GM19463 (cell line): ENCODE data around the gene CRYBG1.

Source experiments
- ATAC-seq: cut with Tn5 transposase; IDR thresholded peaks from one replicate; pipeline ENCODE4 v1.9.1; 2021; ENCODE audit warnings: mild to moderate bottlenecking, moderate library complexity; ENCODE audit not compliant: unreplicated experiment

Gene CRYBG1

DNA sequence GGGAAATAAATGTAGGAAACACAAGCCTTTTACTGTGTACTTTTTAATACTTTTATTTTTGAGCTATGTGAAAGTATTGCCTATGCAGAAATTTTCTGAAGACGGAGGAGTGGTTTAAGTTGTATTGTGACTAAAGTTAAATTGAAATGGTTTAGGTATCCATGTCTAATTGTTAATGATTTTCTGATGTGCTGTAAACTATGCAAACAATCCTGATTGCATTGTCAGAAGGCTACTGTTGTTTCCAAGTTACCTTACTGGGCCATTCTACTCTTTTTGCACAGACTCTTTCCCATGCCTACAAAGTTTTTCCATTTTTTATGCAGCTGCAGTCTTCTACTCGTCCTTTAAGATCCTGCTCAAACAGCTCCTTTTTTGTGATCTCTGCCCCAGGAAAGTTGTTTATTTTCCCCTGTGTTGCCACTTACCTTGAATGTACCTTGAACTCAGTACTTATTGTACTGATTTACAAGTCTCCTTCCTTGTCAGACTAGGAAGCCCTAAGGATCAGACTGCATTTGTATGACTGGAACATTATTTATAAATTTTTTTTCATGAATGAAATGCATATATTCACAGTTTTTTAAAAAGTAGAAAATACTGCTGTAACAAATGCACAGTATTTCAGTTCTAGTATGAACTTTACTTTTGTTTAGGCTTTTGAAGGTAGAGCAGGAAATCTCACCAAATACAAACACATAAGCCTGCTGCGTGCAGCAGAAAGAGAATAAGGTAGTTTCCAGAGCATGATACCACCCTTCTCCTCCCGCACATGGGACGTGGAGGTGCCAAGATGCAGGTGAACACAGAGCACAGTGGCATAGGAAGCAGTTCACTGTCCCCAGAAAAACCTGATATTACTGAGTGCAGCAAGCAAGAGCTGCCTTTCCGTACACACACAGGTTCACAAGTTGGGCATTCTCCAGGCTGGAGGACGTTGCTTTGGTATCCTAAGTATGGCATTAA is 97.8 kb downstream of the CRYBG1 start:
- no peak for ATAC-seq

DNA sequence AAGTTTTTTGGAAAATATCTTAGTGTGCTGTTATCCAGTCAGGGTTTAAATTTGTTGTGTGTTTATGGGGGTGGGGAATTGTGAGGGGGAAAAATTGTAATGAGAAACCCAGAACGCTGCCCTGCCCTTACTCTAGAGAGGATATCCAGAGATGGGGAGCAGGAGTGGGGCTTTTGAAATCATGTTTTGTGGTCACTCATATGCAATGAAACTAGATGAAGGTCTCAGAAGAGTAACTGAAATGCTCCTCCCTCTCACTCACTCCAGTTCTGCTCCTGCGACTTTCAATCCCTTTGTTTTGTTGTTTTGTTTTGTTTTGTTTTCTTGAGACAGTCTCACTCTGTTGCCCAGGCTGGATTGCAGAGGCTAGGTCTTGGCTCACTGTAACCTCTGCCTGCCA is 100.0 kb downstream of the CRYBG1 start:
- ATAC-seq: no peak

DNA sequence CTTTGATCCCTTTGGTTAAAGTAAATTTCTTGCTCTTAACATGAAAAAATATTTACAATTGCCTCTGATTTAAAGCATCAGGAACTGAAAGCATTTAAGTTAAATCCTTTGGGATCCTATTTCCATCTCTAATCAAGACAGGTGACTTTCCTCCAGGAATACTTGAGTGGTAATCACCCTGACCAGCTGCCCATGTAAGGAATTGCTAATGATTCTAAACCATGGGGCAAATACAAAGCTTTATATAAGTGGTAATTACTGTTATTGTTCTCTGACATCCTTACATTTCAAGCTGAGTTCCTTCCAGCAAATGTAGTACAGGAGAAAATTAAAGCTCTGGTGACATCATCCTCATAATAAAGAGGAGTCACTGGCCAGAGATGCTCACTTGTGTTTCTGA is 100.6 kb downstream of the CRYBG1 start:
- ATAC-seq: no peak

- ATAC-seq: no peak
Measured at GRCh38 chr6:106462923-106463557, 102.5 kb downstream of the CRYBG1 start.

DNA sequence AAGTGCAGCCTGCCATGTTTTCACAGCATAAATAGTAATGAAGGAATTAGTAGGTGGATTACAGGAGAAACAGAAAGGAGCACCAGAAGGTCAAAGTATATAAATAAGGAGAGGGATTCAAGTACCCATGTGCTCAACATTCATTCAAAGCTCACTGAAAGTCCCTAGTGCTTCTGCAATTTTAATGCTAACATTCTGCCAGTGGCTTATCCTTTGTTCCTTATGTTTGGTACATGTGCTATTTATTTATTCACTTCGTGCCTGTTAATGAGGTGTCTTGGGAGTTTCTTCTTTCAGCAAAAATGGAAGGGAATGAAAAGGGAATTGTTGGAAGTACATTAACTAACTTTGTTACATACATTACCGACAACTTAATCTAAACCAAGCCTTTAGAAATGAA is 105.7 kb downstream of the CRYBG1 start:
- no peak for ATAC-seq

GRCh38 chr6:106468935-106469334 is 108.4 kb downstream of the CRYBG1 start:
- no peak for ATAC-seq

GRCh38 chr6:106469882-106470281 is 109.4 kb downstream of the CRYBG1 start:
- ATAC-seq: no peak

DNA sequence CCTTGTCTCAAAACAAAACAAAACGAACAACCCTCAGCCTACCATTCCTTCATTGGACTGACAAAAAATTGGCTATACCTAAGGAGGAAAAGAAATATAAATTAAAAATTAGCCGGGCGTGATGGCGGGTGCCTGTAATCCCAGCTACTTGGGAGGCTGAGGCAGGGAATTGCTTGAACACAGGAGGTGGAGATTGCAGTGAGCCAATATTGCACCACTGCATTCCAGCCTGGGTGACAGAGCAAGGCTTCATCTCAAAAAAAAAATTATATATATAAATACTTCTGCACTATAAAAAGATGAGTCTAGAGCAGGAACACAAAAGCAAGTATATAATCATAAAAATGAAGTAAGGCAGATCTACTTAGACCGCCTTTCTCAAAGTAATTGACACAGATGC is 109.8 kb downstream of the CRYBG1 start:
- no peak for ATAC-seq

- ATAC-seq: no peak
Measured at GRCh38 chr6:106470811-106471210, 110.3 kb downstream of the CRYBG1 start.

GRCh38 chr6:106473812-106474211 is 113.3 kb downstream of the CRYBG1 start:
- ATAC-seq: no peak

DNA sequence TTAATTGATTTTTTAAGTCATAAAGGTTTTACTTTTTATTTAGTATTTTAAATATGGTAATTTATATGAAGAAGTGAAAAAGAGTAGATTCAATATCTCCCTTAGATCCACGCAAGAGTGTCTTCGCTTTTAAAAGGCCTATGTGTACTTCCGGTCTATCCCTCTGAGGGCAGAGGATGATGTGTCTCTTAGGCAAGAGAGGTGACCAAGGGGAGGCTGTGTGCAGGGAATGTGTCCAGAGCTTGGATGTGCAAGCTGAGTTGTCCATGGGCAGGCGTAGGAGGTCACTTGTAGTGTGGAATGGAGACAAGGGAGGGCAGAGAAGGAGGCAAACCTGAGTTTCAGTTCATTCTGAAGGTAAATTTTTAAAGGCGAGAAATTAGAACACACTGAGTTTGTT is 113.9 kb downstream of the CRYBG1 start:
- ATAC-seq: no peak

- no peak for ATAC-seq
Measured at GRCh38 chr6:106475284-106475683, 114.8 kb downstream of the CRYBG1 start.

DNA sequence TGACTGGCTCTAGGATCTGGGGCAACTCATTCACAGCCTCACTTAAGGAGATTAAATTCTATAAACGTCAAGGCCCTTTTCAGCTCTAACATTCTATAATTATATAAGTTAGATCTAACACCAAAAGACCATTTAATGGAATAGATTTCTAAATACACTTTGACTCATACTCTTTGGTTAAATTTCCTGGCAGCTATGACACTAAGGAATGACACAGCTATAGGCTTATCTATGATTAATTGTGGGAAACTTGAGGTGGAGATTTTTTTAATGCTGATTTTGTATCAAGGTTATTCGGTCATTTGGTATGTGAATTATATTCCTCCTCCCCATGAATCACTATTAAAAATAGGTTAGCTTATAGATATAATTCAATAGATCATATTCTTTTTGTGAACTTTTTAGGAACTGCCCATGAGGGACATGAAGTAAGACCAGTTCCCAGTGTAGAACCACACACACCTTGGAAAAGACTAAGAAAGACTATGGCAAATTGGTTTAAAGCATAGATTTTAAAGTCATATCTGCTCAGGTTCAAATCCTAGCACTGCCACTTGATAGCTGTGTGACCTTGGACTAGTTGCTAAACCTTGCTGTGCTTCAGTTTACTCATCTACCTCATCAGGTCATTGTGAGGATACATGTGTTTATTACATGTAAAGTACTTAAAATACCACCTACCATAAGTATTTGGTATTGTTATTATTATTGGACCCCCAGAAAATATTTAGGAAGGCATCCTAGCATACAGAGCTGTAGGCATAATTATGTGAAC is 116.0 kb downstream of the CRYBG1 start:
- no peak for ATAC-seq

DNA sequence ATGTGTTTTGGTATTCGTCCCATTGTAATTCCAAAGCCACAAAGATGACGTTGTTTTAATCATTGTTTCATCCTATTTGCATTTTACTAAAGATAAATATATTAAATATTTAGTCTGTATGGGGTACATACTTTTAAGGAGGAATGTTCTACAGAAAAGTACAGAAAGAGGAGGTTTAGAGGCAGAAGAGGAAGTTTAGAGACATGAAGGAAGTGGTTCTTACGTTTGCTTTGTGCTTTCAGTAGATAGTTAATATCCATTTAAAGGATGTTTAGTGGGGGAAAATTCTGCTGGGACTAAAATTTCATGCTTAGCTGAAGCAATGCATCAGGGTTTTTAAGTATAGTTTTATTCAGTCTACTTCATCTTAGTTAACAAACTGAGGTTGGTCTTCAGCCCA is 116.6 kb downstream of the CRYBG1 start:
- ATAC-seq: no peak

GRCh38 chr6:106477790-106478189 is 117.3 kb downstream of the CRYBG1 start:
- no peak for ATAC-seq

DNA sequence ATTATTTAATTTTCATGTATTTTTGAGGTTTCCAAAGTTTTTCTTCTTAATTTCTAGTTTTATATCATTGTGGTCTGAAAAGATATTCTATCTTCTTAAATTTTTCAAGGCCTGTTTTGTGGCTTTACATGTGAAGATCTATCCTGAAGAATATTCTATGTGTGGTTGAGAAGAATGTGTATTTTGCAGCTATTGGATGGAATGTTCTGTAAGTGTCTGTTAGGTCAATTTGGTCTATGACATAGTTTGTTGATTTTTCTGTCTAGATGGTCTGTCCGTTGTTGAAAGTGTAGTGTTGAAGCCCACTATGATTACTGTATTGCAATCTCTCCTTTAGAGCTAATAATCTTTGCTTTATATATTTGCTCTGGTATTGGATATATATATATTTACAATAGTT is 125.7 kb downstream of the CRYBG1 start:
- no peak for ATAC-seq

GRCh38 chr6:106488494-106489370 is 128.2 kb downstream of the CRYBG1 start:
- ATAC-seq: no peak

GRCh38 chr6:106490030-106490429 is 129.5 kb downstream of the CRYBG1 start:
- ATAC-seq: no peak

DNA sequence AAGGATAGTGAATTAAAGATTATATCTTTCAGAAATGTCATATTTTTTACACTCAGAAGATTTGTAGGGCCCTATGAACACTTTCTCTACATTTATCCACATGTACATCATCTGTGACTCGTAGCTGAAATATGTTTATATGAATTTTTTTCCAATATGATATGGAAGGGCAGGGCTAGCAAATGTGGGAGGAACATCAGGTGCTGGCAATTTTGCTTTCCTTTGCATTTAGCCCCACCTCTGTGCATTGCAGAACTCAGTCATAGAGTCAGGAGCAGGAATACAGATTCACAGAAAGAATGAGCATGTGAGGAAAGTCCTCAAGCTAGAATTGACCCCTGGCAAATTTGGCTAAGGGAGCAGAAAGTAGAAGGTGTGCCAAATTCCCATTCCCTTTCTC is 129.9 kb downstream of the CRYBG1 start:
- no peak for ATAC-seq

GRCh38 chr6:106490974-106491373 is 130.5 kb downstream of the CRYBG1 start:
- no peak for ATAC-seq

GRCh38 chr6:106495014-106495413 is 134.5 kb downstream of the CRYBG1 start:
- ATAC-seq: no peak
